Measurements from ENCODE around the gene PLCB4. TPM values are rescaled to one million over a fixed set of nuclear protein-coding genes. Genes with fewer than 3 reads are reported as not detected.
A peak's percentile ranks its signal among the peaks of the same experiment; 100 is the strongest.

Gene PLCB4
- polyA plus RNA-seq, 12 donors = 4.7 to 8.8 (median 6.4) TPM; not detected in 1

DNA sequence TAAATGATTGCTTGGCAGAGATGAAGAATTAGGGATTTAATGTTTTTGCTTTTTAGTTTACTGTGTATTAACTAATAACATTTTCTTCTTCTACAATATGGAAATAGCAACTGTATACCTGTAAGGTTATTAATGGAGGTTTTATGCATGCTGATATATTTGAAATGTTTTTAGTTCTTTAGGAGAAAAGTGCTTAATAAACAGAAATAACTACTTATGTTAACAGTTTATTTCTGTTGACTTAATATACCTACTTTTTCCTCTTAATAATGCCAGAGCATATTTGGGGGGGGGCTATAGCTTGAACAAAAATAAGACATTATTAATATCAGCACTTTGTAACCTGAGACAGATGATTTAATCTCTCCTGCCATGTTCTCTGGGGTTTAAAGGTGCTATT, 33.6 kb downstream of the PLCB4 start:
- no peak for DNase-seq

DNA sequence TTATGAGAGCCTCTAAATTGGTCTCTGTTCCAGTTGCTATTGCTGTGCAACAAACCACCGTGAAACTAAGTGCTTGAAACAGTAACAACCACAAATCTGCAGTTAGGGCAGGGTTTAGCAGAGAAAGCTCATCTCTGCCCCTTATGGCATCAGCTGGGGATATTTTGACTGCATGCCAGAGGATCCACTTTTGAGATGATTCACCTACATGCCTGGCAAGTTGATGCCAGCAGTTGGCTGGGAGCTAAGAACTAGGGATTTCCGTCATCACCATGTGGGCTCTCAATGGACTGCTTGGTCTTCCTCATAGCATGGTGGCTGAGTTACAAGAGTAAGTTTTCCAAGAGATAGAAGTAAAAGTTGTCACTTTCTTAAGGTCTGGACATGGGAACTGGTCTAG, 35.1 kb downstream of the PLCB4 start:
- DNase-seq = no peak

DNA sequence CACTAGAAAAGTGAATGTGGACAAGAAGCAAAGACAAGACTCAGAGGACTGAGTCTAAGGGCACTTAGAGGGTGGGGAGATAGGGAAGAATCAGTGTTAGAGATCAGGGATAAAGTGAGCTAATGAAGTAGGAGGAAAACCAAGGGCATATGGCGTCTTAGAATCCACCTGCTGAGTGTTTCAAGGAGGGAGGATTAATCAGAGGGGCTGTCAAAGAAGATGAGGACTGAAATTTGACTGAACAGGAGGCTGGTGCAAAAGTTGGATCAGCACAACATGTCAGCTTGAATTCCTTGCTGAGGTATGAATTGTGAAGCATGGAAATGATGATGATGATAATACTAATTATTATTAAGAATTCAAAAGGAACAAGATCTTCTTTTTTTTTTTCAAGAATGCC, 39.4 kb downstream of the PLCB4 start:
- DNase-seq = no peak

DNA sequence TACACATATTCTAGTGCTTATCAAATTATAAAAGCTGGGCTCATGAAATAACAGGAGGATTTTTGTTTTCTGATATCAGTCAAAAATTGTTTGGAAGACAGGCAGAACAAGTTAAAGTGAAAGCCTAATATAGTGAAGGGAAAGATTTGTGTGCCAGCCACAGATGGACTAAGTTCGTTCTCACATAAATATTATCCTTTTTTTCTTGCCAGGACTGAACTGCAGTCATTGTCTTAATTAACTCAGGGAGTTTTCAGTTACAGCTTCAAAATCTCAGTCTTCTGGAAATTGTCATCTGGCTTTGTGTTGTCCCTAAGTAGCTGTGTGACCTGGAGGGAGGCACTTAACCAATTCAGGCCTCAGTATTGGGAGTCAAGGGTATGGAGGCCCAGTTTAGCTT, 40.7 kb downstream of the PLCB4 start:
- no peak for DNase-seq

DNA sequence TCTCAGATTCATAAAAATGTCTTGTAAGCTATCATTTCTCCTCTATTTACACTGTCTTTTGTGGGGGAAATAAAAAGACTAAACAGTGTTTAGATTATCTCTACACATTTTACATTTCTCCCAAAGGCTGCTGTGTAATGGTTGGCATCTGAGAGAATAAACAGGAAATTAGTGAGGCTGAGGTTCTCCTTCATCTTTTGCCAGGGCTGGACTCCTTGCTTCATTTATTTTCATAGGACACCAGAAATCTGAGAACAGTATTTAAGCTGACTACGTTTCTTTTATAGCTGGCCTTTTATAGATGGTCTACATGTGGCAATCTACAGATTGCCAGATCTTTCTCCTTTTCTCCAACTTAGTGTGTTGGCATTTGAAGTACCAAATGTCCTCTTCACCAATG, 41.5 kb downstream of the PLCB4 start:
- no peak for DNase-seq

DNA sequence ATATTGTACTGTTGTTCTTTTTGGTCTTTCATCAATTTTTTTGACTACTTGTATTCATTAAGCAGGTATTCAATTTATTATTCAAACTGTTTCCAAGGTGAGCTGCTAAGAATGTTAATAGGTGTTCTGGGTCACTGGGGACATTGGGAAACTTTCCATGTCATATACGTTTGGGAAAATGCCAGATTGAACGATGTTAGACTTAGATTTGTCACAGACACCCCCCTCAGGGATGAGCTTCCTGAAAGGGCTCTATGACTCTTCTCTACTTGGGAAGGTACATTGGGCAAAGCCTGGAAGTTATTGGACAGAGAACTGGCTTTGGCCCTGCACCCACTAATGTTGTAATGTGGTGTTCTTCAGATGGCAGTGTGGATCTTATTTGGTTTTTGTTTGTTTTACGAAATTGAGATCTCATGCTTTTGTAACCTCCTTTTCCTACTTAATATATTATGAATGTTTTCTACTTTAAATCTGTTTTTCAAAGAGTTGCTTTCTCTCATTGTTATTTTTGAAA, 42.1 kb downstream of the PLCB4 start:
- DNase-seq = no peak

DNA sequence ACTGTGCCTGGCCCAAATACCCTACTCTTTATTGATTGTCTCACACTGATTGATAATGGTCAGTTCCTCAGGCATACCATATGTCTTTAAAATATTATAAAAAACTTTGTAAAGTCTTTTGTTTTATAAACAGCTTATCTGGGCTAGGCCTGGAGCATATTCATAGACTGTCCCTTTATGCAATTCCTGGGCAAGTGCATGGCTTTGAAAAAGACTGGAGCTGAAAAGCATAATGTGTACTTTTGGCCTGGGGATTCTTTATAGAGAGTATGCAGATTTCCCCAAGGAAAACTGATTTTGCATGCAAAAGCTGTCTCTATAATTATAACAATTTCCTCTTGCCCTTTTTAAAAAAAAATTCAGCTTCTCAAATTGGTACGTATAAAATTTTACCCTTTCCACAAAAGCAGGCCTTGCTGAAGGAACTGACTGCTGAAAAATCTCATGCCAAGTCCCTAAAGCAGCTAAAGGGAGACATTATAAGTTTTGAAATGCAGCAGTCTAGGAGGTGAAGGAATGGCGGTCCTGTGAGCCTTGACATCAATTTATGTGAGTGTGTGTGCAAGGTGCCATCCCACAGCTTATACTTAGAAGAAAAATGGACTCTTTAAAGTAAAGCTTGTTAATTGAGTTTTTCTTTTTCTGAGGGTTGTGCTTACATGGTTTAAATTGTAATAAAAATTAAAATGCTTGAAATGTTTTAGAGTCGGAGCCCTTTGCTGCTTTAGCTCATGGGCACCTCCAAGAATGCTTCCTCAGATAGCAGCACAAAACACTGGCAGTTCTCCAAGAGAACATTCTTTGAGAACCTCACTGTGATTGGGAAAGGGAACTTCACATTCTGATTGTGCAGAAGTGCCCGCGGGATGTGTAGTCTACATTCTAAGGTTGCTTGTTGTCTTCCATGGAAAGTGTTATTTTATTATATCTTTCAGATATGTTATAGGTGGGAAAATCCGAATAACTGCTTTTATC, 43.9 kb downstream of the PLCB4 start:
- no peak for DNase-seq

DNA sequence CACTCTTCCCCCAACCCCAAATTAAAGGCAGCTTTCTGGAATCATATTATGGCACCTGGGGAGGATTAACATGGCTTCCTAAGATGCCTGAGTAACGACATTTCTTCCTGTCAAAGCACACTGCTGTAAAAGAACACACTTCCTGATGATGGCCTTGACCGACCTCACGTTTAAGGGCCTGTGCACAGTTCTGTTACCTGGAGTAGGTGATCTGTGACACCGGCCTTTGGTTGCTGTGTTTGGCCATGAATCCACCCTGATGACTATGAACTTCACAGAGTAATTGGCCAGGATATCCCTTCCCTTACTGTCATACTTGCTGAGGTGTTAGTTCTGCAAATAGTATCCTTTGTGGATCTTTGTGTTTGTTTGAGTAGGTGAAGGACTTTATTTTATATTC, 45.8 kb downstream of the PLCB4 start:
- no peak for DNase-seq

DNA sequence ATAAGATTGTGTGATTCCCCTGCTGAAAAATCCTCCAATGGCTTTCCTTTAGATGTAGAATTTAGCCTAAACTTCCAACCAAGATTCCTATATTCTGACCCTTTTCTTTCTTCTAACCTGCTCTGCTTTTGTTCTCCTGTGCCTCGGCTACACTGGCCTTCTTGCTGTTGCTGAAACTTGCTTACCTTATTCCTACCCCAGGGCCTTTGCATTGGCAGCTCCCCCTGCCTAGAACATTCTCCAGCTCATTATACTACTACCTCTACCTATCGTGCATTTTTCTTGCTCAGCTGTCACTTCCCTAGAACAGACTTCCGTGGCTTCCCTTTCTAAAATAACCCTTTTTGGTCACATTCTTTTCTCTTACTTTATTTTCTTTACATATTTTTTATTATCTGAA, 48.7 kb downstream of the PLCB4 start:
- no peak for DNase-seq

DNA sequence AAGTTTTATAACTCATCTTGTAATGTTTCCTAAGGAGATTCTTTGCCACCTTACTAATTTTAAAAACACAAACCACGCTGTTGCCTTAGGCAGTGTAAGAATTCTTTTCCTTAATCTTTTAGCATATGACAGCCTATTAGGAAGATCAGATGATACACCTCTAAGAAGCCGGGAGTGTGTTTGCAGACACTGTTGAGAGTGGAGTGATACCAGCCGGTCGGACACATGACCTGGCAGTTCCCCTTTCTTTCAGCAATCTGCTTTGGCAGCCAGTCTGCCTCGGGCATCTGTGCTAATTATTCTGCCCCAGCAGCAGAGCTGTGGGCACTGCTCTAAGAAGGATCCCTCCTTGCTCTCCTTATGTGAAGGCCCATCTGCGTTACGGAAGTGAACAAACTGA, 50.9 kb downstream of the PLCB4 start:
- DNase-seq = no peak

DNA sequence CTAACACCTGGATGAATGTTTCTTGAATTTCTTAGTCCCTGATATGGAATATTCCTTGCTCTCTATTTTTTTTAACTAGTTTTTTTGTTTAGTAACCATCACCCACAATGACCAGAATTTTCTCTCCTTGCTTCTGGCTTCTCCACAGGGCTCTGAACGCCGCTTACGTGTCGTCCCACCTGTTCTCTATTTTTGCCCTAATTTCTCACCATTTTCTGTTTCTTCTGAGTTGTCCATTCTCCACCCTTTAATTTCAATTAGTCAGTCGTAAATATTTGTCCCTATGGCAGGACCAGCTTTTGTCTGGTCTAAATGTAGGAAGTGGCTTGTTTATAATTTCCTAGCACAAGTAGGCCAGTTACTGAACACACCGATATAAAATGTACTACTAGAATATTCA, 52.3 kb downstream of the PLCB4 start:
- no peak for DNase-seq

DNA sequence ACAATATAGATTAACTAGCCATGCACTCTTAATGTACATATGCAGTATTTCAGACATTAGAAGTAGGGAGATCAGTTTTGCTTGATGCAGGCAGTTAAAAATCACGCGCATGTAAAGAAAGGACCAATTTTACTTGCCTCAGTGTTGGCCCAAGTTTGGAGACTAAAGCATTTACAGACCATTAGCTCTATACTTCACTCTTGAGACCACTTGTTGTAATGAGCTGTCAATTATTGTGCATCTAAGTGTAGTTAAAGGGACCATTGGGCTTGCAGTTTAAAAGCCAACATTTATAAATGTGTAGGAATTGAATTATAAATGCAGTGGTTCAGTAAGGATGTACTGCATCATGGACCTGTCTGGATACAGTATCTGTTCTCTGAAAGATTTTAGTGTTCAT, 53.7 kb downstream of the PLCB4 start:
- DNase-seq = no peak

DNA sequence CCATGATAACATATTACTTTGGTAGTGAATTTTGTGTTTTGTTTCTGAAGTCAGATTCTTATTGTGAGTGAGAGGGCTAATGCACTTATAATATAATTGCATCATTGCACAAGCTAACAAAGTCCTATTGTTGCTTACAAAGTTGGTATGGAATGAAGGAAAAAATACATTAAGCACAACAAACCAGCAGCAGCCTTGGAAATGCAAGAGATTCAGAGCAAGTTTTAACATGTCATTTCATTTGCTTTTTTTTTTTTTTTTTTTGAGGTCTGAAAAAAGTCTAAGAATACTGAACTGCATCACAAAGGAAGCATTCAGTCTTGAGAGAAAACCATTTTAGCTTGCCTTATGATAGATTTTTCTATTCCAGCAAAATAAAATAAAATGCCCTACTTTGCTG, 57.6 kb downstream of the PLCB4 start:
- DNase-seq = no peak

DNA sequence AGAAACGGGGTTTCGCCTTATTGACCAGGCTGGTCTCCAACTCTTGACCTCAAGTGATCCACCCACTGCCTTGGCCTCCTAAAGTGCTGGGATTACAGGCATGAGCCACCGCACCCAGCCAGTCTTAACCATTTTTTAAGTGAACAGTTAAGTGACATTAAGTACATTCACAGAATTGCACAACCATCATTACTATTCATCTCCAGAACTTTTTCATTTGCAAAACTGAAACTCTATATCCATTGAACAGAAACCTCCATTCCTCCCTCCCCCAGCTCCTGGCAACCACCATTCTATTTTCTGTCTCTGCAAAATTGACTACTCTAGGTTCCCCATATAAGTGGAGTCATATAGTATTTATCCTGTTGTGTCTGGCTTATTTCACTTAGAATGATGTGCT, 59.7 kb downstream of the PLCB4 start:
- no peak for DNase-seq

DNA sequence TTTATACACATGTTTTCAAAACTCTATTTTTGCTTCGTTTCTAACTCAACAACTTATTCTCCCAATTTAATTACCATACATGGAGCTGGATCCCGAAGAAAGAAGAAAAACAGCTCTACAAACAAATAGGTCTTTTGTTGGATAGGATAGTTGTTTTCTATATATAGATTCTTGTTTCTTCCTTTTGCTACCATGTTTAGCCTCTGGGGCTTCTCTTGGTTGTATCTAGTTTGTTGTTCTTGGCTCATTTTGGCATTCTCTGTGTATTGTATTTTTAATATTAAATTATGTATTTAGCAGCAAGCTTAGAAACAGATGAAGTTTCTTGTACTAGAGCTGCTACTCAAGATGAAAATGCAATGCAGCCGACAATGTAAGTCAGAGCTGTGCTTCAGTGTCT, 60.9 kb downstream of the PLCB4 start:
- DNase-seq = peak; percentile 9

DNA sequence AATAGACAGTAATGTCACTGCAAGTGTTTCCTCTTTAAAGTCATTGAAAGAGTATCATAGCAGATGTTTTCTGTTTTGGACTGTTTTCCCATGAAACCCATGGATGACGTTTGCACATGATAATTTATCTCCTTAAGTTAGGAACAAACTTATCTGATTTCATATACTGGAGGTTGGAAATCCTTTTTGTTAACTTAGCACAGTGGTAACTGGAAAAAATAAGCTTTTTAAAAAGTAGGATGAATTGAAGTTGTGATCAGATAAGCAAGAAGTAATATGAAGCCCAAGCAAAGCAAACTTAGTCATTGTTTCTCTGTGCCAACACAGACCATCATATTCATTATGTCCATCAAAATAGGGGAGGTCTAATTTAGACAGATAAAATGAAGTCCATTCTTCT, 61.6 kb downstream of the PLCB4 start:
- DNase-seq = peak; percentile 42

DNA sequence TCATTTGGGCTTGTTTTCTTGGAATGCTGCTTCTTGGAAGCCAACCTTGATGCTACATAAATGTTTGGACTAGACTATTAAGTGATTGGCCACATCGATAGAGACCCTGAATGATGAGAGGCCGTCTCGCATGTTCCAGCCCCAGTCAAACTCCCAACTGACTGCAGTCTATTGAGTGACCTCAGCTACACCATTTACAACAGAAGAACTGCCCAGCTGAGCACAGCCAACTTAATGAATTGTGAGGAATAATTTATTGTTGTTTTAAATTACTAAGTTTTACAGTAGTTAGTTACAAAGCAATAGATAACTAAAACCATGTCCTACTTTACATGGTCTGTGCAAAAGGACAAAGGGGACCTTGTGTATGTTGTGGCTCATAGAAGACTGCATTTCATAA, 63.0 kb downstream of the PLCB4 start:
- no peak for DNase-seq

DNA sequence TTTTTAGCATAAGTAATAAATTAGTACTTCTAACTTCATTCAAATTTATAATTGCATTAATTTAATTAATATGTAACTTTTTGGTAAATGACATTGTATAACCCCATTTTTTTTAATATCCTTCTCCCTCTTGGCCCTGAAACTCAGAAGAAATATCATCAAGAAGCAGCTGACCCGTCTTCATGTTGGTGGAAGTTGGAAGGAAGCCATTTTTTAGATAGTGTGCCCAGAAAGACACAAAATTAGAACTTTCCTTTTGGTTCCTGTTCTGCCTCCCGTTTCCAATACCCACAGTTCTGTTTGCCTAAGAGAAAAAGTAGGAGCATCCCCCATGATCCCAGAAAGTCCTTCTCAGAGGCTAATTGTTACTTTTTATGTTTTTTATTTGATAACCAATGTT, 65.5 kb downstream of the PLCB4 start:
- DNase-seq = no peak

DNA sequence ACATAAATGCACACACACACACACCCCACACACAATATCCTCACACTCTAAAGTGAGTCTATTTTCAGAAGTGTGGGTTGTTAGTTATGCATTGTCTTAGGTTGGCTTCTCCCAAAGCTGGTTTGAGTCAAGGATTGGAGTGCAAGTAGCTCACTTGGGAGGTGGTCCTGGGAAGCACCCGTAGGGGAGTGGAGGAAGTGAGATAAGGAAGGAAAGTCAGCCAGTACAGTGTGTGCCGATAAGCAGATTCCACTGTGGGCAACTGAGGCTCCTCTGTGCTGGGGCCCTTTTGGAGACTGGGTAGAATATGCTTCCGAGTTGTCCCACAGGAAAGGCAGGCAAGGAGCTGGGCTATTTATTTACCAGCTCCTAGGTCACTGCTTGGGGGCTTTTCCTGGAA, 67.2 kb downstream of the PLCB4 start:
- DNase-seq = no peak

DNA sequence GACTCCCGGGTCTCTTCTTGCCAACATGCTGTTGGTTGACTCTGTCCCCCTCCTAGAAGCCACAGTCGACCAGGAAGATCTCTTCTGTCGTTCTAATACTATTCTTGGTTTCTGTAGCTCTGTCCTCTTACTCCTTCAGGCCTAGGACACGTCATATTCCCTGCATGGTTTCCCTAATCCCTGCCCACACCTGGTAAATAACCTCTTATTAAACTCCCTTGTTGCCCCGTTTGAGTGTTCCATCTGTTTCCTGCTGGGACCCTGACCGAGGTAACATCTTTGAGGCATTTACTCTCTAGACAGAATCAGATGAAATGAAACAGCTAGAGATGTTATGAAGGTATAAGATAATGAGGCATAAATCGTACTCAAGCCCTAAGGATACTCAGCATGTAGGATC, 68.1 kb downstream of the PLCB4 start:
- DNase-seq = no peak

DNA sequence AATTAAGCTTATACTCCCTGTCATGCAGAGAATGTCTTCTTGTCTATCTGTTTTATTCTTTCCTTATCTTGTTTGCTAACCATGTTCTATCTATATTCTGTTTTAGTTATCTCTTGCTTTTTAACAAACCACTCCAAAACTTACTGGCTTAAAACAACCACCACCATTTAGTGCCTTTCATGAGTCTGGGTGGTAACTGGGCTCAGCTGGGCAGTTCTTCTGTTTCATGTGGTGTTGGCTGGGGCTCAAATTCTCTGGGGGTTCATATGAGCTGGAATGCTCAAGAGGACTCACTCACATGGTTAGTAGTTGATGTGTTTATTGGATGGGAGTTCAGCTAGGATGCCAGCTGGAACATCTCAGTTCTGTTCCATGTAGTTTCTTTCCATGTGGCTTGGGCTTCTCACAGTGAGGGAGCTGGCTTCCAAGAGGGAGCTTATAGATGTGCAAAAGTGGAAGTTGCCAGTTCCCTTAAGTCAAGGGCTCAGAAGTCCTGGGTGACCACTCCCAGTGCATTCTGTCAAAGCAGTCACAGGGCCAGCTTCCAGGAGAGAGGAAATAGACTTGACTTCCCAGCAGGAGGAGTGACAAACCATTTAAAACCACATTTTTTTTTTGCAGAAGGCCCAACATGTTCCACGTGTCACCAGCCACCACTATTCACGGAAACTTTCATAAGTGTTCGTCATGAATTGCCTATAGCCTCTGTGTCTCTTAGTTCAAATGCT, 70.4 kb downstream of the PLCB4 start:
- DNase-seq = no peak

DNA sequence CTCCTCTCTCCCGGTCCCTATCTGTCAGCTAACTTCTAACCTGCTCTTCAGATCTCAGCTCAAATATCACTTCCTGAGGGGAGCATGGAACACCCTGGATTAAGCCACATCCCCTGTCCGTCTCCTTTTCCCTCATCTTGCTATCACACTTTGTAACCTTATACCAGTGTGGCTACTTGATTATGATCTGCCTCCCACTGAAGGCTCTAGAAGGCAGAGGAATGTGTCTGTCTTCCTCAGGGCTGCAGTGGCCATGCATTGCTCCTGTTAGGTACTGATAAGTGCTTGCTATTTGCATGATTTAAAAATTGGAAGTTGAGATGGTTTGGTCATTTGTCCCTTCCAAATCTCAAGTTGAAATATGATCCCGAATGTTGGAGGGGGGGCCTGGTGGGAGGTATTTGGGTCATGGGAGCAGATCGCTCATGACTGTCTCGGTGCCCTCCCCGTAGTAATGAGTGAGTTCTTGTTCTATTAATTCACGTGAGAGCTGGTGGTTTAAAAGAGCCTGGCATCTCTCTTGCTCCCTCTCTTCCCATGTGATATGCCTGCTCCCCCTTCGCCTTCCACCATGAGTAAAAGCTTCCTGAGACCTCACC, 71.4 kb downstream of the PLCB4 start:
- DNase-seq = no peak

DNA sequence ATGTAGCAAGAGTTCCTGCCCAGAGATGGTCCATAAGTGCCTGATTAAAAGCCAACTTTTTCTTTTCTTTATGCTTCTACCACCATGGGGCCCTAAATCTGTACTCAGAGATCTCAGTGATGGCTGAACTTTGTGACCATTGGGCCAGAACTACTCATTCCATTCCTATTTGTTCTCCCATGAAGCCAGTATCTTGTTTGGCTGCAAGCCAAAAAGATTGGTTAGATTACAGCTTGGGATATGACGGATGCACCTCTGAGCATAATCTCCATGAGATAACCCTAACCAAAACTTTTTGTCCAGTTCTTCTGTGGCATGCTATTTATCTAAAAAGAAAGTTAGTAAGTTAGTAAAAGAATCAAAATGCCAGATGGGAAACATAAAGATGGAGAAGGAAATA, 72.2 kb downstream of the PLCB4 start:
- DNase-seq = no peak
